ENCODE data around the gene ATP13A4. TPM values are rescaled to one million over a fixed set of nuclear protein-coding genes. Genes with fewer than 3 reads are reported as not detected.

The ATP13A4 gene
- polyA plus RNA-seq, 1 donor, result 0.48 TPM

DNA sequence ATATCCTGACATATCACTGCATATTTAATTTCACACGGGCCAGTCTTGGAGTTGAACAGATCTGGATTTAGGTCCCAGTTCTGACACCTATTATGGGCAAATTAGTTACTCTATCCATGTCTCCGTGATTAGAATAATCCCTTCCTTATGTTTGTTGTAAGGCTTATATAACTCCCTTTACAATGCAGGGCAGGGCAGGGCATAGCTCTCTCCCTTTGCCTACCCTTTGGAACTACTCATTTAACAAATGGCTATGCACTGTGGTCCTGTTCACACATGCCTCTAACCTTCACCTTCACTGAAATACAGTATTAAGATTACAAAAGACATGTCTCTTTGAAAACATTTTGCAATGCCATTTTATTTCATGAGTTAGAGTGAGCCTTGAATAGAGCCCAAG lies 151.4 kb downstream of the ATP13A4 start:
- no peak for DNase-seq (ENCODE audit: low read depth)

GRCh38 chr3:193400304-193400703 lies 154.4 kb downstream of the ATP13A4 start:
- no peak for DNase-seq (ENCODE audit: low read depth)

DNA sequence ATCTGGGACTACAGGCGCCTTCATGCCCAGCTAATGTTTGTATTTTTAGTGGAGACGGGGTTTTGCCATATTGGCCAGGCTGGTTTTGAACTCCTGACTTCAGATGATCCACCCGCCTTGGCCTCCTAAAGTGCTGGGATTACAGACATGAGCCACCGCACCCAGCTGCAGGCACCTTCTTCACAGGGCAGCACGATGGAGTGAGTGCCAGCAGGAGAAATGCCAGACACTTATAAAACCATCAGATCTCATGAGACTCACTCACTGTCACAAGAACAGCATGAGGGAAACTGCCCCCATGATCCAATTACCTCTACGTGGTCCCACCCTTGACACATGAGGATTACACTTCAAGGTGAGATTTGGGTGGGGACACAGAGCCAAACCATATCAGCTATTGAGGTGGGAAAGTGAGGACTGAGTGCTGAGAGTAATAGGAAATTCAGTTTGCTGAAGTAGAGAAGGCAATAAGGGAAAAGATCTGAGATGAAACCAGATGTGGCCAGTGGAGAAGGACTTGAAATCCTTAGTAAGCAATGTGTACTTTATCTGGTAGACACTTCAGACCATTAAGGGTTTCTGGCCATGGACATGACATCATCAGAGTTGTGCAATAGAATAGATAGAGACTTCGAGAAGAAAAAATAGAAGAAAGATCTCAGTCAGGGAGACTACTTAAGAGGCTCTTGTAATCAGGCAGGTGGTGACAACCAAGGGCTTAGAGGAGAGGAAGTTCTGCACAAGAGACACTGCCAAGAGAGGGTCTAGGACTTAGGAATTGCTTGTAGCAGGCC lies 158.0 kb downstream of the ATP13A4 start:
- DNase-seq (ENCODE audit: low read depth), result no peak

DNA sequence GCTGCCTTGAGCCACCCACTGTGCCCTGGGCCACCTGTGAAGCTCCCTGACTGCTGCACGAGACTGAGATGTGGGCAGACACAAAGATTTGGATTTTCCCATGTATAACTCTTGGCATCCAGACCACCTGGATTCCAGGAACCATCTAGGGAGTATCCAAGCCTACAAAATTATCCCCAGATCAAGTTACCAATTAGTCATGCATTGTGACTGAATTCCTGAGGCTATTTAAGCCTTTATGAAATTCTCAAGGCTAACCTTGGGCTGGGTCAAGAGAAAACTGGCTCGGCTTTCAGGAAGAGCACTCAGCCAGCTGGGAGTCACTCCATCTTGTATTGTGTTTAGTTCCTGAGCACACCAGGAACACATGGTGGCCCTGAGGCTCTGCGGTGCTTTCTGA lies 162.8 kb downstream of the ATP13A4 start:
- no peak for DNase-seq (ENCODE audit: low read depth)

- no peak for DNase-seq (ENCODE audit: low read depth)
Measured at GRCh38 chr3:193389335-193389734, 165.4 kb downstream of the ATP13A4 start.

DNA sequence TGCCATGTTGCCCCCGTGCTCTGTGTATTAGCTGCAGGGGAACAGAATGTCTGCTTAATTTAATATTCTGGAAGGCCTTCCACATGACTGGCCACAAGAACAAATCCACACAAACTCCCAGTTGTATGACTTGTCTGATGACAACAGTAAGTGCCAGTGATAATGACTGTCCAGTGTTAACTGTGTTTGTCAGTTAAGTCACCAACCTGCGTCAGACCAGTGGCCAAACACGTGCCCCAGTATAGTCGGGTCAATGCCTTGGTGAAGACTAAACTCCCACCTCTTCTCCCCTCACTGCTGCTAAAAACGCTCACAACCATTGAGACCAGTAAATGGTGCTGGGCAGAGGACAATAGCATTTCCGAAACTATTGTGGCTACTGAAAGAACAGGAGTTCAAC lies 166.3 kb downstream of the ATP13A4 start:
- DNase-seq (ENCODE audit: low read depth), result no peak

DNA sequence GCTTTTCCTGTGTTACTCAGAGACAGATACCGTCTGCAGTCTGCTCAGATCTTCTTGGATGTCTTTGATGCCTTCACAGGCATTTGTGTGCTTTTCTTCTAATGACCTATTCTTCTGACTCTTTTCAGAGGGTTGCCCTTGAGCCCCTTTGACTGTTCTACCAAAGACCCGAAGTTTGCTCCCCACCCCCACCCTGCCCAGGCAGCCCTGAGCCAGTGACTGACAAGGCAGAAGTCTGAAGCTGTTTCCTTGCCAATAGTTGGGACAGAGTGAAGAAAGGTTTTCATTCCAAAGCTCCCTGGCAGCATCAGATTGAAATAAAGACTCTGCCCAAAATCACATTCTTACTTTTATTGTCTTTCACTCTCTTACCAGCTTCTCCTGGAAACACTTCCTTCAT lies 167.1 kb downstream of the ATP13A4 start:
- no peak for DNase-seq (ENCODE audit: low read depth)

- no peak for DNase-seq (ENCODE audit: low read depth)
Measured at GRCh38 chr3:193378706-193379105, 176.0 kb downstream of the ATP13A4 start, which contains the start of gene ATP13A5. TSS of gene ATP13A5 (minus strand) at chr3:193378753. CDS start at chr3:193378725, 28 bp downstream.

GRCh38 chr3:193377591-193377990 lies 177.1 kb downstream of the ATP13A4 start:
- DNase-seq (ENCODE audit: low read depth), result no peak

GRCh38 chr3:193375614-193376013 lies 179.1 kb downstream of the ATP13A4 start:
- no peak for DNase-seq (ENCODE audit: low read depth)

DNA sequence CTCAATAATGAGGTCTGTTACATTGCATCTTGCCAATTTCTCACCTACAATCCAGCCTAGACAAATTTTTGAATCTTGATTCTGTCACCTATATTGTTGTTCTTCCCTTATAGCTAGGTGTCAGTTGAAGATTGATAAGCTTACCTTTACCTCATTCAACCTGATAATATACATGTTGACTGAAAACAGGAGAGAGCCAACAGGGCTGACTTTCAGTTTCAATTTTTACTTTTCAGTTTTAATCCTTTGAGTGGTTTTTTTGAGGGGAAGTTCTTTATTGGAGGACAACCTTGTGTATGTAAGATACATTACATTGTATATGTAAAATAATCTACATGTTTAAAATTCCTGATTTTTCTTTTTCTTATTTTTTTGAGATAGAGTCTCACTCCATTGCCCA lies 181.9 kb downstream of the ATP13A4 start:
- no peak for DNase-seq (ENCODE audit: low read depth)

DNA sequence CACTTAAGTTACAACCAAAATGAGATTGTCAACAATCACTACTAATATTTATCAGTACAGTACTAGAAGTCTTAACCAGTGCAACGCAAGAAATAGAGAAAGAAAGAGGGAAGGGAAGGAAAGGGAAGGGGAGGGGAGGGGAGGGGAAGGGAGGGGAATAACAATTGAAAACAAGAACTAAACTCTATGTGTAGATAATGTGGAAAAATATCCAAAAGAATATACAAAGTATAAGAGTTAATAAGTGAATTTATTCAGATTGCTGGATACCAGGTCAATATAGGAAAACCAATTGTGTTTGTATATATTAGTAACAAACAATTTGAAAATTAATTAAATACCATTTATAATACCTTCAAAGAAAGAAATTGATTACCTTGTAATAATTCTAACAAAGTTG lies 186.8 kb downstream of the ATP13A4 start:
- DNase-seq (ENCODE audit: low read depth), result no peak

DNA sequence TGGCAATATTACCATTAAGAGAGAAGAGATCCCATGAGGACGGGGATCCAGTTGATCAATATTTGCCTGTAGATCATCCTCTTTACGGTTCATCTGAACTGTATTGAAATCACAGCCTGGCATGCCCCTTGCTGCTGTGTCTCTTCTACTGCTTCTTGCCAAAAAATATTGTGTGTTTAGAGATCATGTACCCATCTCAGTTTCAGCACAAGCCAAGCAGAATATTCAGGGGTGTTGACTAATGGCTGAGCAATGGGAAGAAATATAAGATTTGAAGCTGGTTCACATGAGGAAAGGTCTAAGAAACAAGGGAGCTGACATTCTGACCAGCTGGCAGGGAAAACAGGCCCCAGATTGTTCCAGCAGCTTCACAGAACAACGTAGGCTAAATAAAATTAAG lies 197.4 kb downstream of the ATP13A4 start:
- no peak for DNase-seq (ENCODE audit: low read depth)

- no peak for DNase-seq (ENCODE audit: low read depth)
Measured at GRCh38 chr3:193354423-193354822, 200.3 kb downstream of the ATP13A4 start.

Other genes starting within 250 kb of the ATP13A4 start
- gene ATP13A5, start 176.1 kb downstream of the ATP13A4 start, polyA plus RNA-seq (ENCODE audit: insufficient read length), result 0.63 TPM
- 47.9 TPM for gene OPA1, start 38.3 kb upstream of the ATP13A4 start, polyA plus RNA-seq (ENCODE audit: insufficient read length)